Neural cell (in vitro differentiated cells): ENCODE results near the gene PNMA3. TPM values are rescaled to one million over a fixed set of nuclear protein-coding genes. Genes with fewer than 3 reads are reported as not detected.
A peak's percentile ranks its signal among the peaks of the same experiment; 100 is the strongest.
"Not testable (repeated sequence)": the region's sequence is repeated elsewhere in the genome, so short reads cannot be mapped to it uniquely, and the experiment has no call there.

Experiments used
- H2AFZ ChIP-seq: fragments of 200-600, 300-800 bp; sonication (generic), shearing (Covaris generic); 2 replicates; pipeline ENCODE4 v1.6.0; 2014; ENCODE audit warnings: low read depth, mild to moderate bottlenecking, antibody characterized with exemption, low read length, moderate library complexity
- H3F3A ChIP-seq: fragments of 200-600 bp; shearing (Covaris generic); 2 replicates; pipeline ENCODE4 v1.6.1; 2016; ENCODE audit warnings: mild to moderate bottlenecking, moderate library complexity, mixed read lengths, antibody characterized with exemption, low read length; ENCODE audit not compliant: insufficient read depth, poor library complexity, severe bottlenecking
- H3K27ac ChIP-seq: fragments of 200-600, 300-800 bp; sonication (generic), shearing (Covaris generic); 2 replicates; pipeline ENCODE4 v1.5.1; 2014; ENCODE audit warnings: mild to moderate bottlenecking, low read length, moderate library complexity
- H3K27me3 ChIP-seq: fragments of 300-800, 200-600 bp; sonication (generic), shearing (Covaris generic); 2 replicates; pipeline ENCODE4 v1.6.0; 2014; ENCODE audit warnings: mild to moderate bottlenecking, low read depth, low read length, moderate library complexity; ENCODE audit not compliant: insufficient read depth
- H3K36me3 ChIP-seq: fragments of 300-800, 200-600 bp; sonication (generic), shearing (Covaris generic); 2 replicates; pipeline ENCODE4 v1.5.1; 2014; ENCODE audit warnings: mild to moderate bottlenecking, antibody characterized with exemption, low read length, moderate library complexity; ENCODE audit not compliant: insufficient read depth
- H3K4me2 ChIP-seq: fragments of 300-800, 200-600 bp; sonication (generic), shearing (Covaris generic); 2 replicates; pipeline ENCODE4 v1.6.0; 2014; ENCODE audit warnings: mild to moderate bottlenecking, low read length
- H3K4me3 ChIP-seq: fragments of 300-800, 200-600 bp; sonication (generic), shearing (Covaris generic); 2 replicates; pipeline ENCODE4 v1.5.1; 2014; ENCODE audit warnings: mild to moderate bottlenecking, low read length, moderate library complexity
- H3K79me2 ChIP-seq: fragments of 200-600 bp; shearing (Covaris generic); replicated peaks from 2 replicates; pipeline ENCODE4 v1.6.0; 2014; ENCODE audit warnings: mild to moderate bottlenecking, low read length, moderate library complexity; ENCODE audit not compliant: insufficient read depth
- H3K9ac ChIP-seq: fragments of 300-800, 200-600 bp; sonication (generic), shearing (Covaris generic); 2 replicates; pipeline ENCODE4 v1.6.1; 2016; ENCODE audit warnings: mild to moderate bottlenecking, low read length, mixed read lengths
- H3K9me2 ChIP-seq: fragments of 200-600 bp; shearing (Covaris generic); 2 replicates; pipeline ENCODE4 v1.6.1; 2016; ENCODE audit warnings: mild to moderate bottlenecking, low read length, mixed read lengths; ENCODE audit not compliant: insufficient read depth
- H3K9me3 ChIP-seq: fragments of 200-600, 300-800 bp; sonication (generic), shearing (Covaris generic); 2 replicates; pipeline ENCODE4 v1.6.1; 2016; ENCODE audit warnings: mild to moderate bottlenecking, mixed run types, low read length, moderate library complexity, mixed read lengths
- H4K20me1 ChIP-seq: fragments of 200-600 bp; shearing (Covaris generic); 2 replicates; pipeline ENCODE4 v1.6.1; 2016; ENCODE audit warnings: mild to moderate bottlenecking, mixed run types; ENCODE audit not compliant: insufficient read depth
- CTCF ChIP-seq: fragments of 450-650 bp; IDR thresholded peaks from 2 replicates; pipeline ENCODE4 v1.5.1; 2014; ENCODE audit warnings: antibody characterized with exemption, mild to moderate bottlenecking, moderate library complexity; ENCODE audit not compliant: poor library complexity, severe bottlenecking
- EP300 ChIP-seq: fragments of 450-650 bp; conservative IDR thresholded peaks from 2 replicates; pipeline ENCODE4 v1.6.1; 2014; ENCODE audit warnings: antibody characterized with exemption, mild to moderate bottlenecking, moderate library complexity; ENCODE audit not compliant: poor library complexity, severe bottlenecking
- EZH2 ChIP-seq: fragments of 200-600, 300-800 bp; shearing (Covaris generic), sonication (generic); IDR thresholded peaks from 2 replicates; pipeline ENCODE4 v1.6.1; 2014; ENCODE audit warnings: antibody characterized with exemption, low read length, borderline replicate concordance, mild to moderate bottlenecking; ENCODE audit not compliant: insufficient read depth, poor library complexity, severe bottlenecking
- MXI1 ChIP-seq: fragments of 450-650 bp; conservative IDR thresholded peaks from 2 replicates; pipeline ENCODE4 v1.6.1; 2014; ENCODE audit warnings: antibody characterized with exemption, mild to moderate bottlenecking; ENCODE audit not compliant: poor library complexity, severe bottlenecking
- POLR2AphosphoS5 ChIP-seq: IDR thresholded peaks from 2 replicates; pipeline ENCODE4 v1.6.1; 2012
- RAD21 ChIP-seq: fragments of 450-650 bp; conservative IDR thresholded peaks from 2 replicates; pipeline ENCODE4 v1.6.1; 2014; ENCODE audit warnings: antibody characterized with exemption, mild to moderate bottlenecking, moderate library complexity
- SMC3 ChIP-seq: fragments of 450-650 bp; conservative IDR thresholded peaks from 2 replicates; pipeline ENCODE4 v1.6.1; 2014; ENCODE audit warnings: antibody characterized with exemption, mild to moderate bottlenecking, moderate library complexity; ENCODE audit not compliant: poor library complexity
- TAF1 ChIP-seq: IDR thresholded peaks from 2 replicates; pipeline ENCODE4 v1.6.1; 2012; ENCODE audit warnings: low read depth
- polyA minus RNA-seq: library from RNA; depleted of rRNA, polyadenylated mRNA; stranded (reverse); fragments of >200 nt; gene quantifications from 2 replicates; pipeline ENCODE4 v1.2.3, GENCODE V29; 2014
- polyA plus RNA-seq: library from polyadenylated mRNA; depleted of rRNA; stranded (reverse); fragments of >200 nt; gene quantifications from 2 replicates; pipeline ENCODE4 v1.2.3, GENCODE V29; 2014
- TF ChIP-seq, protein P1 (sequence below): IDR thresholded peaks from 2 replicates; pipeline ENCODE4 v1.6.1; 2012; ENCODE audit warnings: borderline replicate concordance

Gene PNMA3
- polyA plus RNA-seq (3.2 and 3.7 TPM in 2 replicates), polyA minus RNA-seq (2.9 and 3.4 TPM in 2 replicates)

GRCh38 chrX:153055871-153056749 lies at the start of gene PNMA3:
Gene PNMA3 (plus strand): TSS chrX:153056470. CDS start chrX:153057056, 586 bp downstream.
- Histone ChIP-seq H3K27me3 (no peaks in the 10 kb centered on the region), H3K9ac (no peak within 1 kb of the TSS), H3K9me2 (no peaks in the 10 kb centered on the region), H3K27ac (no peak within 1 kb of the TSS), H3K4me2 (no peak within 1 kb of the TSS), H3K4me3 (peak within 1 kb of the TSS; percentile 51), H3K36me3 (no peaks in the 10 kb centered on the region), H4K20me1 (no peaks in the 10 kb centered on the region), H3K9me3 (no peaks in the 10 kb centered on the region), H2AFZ (no peak within 1 kb of the TSS), H3K79me2 (no peaks in the 10 kb centered on the region), H3F3A (no peaks in the 10 kb centered on the region)
- TF ChIP-seq CTCF: no peak
- no peak for TF ChIP-seq RAD21
- no peak for TF ChIP-seq EZH2
- TF ChIP-seq, protein P1, sequence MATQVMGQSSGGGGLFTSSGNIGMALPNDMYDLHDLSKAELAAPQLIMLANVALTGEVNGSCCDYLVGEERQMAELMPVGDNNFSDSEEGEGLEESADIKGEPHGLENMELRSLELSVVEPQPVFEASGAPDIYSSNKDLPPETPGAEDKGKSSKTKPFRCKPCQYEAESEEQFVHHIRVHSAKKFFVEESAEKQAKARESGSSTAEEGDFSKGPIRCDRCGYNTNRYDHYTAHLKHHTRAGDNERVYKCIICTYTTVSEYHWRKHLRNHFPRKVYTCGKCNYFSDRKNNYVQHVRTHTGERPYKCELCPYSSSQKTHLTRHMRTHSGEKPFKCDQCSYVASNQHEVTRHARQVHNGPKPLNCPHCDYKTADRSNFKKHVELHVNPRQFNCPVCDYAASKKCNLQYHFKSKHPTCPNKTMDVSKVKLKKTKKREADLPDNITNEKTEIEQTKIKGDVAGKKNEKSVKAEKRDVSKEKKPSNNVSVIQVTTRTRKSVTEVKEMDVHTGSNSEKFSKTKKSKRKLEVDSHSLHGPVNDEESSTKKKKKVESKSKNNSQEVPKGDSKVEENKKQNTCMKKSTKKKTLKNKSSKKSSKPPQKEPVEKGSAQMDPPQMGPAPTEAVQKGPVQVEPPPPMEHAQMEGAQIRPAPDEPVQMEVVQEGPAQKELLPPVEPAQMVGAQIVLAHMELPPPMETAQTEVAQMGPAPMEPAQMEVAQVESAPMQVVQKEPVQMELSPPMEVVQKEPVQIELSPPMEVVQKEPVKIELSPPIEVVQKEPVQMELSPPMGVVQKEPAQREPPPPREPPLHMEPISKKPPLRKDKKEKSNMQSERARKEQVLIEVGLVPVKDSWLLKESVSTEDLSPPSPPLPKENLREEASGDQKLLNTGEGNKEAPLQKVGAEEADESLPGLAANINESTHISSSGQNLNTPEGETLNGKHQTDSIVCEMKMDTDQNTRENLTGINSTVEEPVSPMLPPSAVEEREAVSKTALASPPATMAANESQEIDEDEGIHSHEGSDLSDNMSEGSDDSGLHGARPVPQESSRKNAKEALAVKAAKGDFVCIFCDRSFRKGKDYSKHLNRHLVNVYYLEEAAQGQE: no peak
- TF ChIP-seq TAF1: no peak
- TF ChIP-seq EP300: no peak
- TF ChIP-seq POLR2AphosphoS5: no peak
- TF ChIP-seq MXI1: no peak
- TF ChIP-seq SMC3: no peak

- not testable (repeated sequence) for H2AFZ ChIP-seq, H3F3A ChIP-seq, H3K4me2 ChIP-seq, H3K9me2 ChIP-seq, H3K27ac ChIP-seq, H3K27me3 ChIP-seq, H3K9ac ChIP-seq, H4K20me1 ChIP-seq, H3K9me3 ChIP-seq, H3K36me3 ChIP-seq, H3K4me3 ChIP-seq, H3K79me2 ChIP-seq
These were observed 39.1 kb upstream of the PNMA3 start for GRCh38 chrX:153017174-153017573.
